ENCODE measurements around the gene ENTPD2. TPM values are rescaled to one million over a fixed set of nuclear protein-coding genes. Genes with fewer than 3 reads are reported as not detected.

Gene ENTPD2
- total and polyA plus RNA-seq, 10 of the 15 experiments (the other 5 are each of a cell fraction or from before 2014, with no cell fraction given), result 0.15 to 1.8 (median 0.65) TPM; not detected in 2

DNA sequence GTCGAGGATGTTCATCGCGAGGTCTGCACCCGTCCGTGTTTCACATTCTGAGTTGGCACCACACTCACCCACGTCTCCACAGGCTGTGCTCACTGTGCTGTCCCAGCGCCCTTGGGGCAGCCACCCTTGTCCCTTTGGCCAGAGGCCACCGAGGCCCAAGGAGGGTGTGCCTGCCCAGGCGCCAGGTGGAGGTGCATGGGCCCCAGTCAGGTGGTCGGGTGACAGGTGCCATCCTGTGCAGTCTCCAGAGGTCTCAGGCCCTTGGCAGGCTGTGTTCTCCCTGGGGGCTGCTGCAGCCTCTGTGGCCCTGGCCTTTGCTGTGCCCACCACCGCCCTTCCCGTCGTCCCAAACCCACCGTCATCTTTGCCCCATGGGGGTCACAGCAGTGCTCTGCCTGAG lies 45.4 kb upstream of the ENTPD2 start:
- TF ChIP-seq, protein P1, sequence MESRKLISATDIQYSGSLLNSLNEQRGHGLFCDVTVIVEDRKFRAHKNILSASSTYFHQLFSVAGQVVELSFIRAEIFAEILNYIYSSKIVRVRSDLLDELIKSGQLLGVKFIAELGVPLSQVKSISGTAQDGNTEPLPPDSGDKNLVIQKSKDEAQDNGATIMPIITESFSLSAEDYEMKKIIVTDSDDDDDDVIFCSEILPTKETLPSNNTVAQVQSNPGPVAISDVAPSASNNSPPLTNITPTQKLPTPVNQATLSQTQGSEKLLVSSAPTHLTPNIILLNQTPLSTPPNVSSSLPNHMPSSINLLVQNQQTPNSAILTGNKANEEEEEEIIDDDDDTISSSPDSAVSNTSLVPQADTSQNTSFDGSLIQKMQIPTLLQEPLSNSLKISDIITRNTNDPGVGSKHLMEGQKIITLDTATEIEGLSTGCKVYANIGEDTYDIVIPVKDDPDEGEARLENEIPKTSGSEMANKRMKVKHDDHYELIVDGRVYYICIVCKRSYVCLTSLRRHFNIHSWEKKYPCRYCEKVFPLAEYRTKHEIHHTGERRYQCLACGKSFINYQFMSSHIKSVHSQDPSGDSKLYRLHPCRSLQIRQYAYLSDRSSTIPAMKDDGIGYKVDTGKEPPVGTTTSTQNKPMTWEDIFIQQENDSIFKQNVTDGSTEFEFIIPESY (IDR thresholded peaks at IDR 0.05), result no peak
- TF ChIP-seq IKZF2 (IDR thresholded peaks at IDR 0.05), result no peak
- no peak for TF ChIP-seq CBFB (IDR thresholded peaks at IDR 0.05; ENCODE audit: low read depth)
- TF ChIP-seq RFX5 (IDR thresholded peaks at IDR 0.05; ENCODE audit: low read depth, low read length), result no peak
- no peak for TF ChIP-seq KDM1A (IDR thresholded peaks at IDR 0.05; ENCODE audit: borderline replicate concordance)
- TF ChIP-seq POLR2A (IDR thresholded peaks at IDR 0.05; ENCODE audit: low read depth, low read length), result no peak
- no peak for TF ChIP-seq CEBPB (IDR thresholded peaks at IDR 0.05; ENCODE audit: borderline replicate concordance in 1 of 2, low read depth in 2 of 2, low read length in 2 of 2)
- no peak for TF ChIP-seq PML (IDR thresholded peaks at IDR 0.05; ENCODE audit: low read length)
- TF ChIP-seq NFXL1 (IDR thresholded peaks at IDR 0.05; ENCODE audit: borderline replicate concordance), result no peak
- TF ChIP-seq NFIC (IDR thresholded peaks at IDR 0.05; ENCODE audit: low read depth, low read length), result no peak
- no peak for TF ChIP-seq SUZ12 (IDR thresholded peaks at IDR 0.05; ENCODE audit: unreplicated experiment)
- TF ChIP-seq, protein P2, sequence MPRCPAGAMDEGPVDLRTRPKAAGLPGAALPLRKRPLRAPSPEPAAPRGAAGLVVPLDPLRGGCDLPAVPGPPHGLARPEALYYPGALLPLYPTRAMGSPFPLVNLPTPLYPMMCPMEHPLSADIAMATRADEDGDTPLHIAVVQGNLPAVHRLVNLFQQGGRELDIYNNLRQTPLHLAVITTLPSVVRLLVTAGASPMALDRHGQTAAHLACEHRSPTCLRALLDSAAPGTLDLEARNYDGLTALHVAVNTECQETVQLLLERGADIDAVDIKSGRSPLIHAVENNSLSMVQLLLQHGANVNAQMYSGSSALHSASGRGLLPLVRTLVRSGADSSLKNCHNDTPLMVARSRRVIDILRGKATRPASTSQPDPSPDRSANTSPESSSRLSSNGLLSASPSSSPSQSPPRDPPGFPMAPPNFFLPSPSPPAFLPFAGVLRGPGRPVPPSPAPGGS (IDR thresholded peaks at IDR 0.05; ENCODE audit: borderline replicate concordance, insufficient read depth, low read depth, low read length, poor library complexity, severe bottlenecking), result no peak
- TF ChIP-seq, protein P3, sequence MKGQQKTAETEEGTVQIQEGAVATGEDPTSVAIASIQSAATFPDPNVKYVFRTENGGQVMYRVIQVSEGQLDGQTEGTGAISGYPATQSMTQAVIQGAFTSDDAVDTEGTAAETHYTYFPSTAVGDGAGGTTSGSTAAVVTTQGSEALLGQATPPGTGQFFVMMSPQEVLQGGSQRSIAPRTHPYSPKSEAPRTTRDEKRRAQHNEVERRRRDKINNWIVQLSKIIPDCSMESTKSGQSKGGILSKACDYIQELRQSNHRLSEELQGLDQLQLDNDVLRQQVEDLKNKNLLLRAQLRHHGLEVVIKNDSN (IDR thresholded peaks at IDR 0.05; ENCODE audit: borderline replicate concordance, extremely low read length, insufficient read depth, low read depth, low read length), result no peak
- no peak for TF ChIP-seq DPF2 (IDR thresholded peaks at IDR 0.05)
- no peak for TF ChIP-seq HSF1 (IDR thresholded peaks at IDR 0.05; ENCODE audit: low read depth, low read length)
- TF ChIP-seq RUNX3 (IDR thresholded peaks at IDR 0.05; ENCODE audit: low read length), result no peak
- no peak for TF ChIP-seq CHD1 (IDR thresholded peaks at IDR 0.05; ENCODE audit: low read depth, low read length)
- TF ChIP-seq ZNF274 (IDR thresholded peaks at IDR 0.05; ENCODE audit: insufficient read depth, insufficient read length), result no peak
- no peak for TF ChIP-seq IKZF1 (conservative IDR thresholded peaks at IDR 0.05)
- no peak overlapping the region for H3K27ac ChIP-seq (ENCODE audit: control insufficient read depth, insufficient read depth)
- H3K4me3 ChIP-seq, result no peak overlapping the region
- H3K27me3 ChIP-seq (replicated peaks in 1 of 2; ENCODE audit: control insufficient read depth in 2 of 2, insufficient read depth in 2 of 2, low read length in 1 of 2), result no peaks in the 10 kb centered on the region
- no peaks in the 10 kb centered on the region for H3K79me2 ChIP-seq (ENCODE audit: control insufficient read depth, insufficient read depth, low read length)
- peaks cover 11% of the 10 kb centered on the region for H3K4me1 ChIP-seq (ENCODE audit: control insufficient read depth, insufficient read depth, low read length)
- H3K4me2 ChIP-seq (ENCODE audit: control insufficient read depth, insufficient read depth), result no peak overlapping the region
- intact Hi-C loops (cut with micrococcal nuclease; ENCODE audit: unreplicated experiment) (no loop called here), in situ Hi-C loops (cut with MboI) (no loop called here)
- no TSS peak for BruUV-seq (replicated peaks)
- ChIA-PET POLR2A (no interaction called here), RAD21 (ENCODE audit: unreplicated experiment) (no interaction called here), CTCF (no interaction called here), SMC1A (ENCODE audit: uncharacterized antibody, unreplicated experiment) (no interaction called here)
- WGBS (ENCODE audit: insufficient coverage, insufficient replicate concordance, low lambda C conversion rate, missing lambda C conversion rate), result 84% methylated on average over 14 of the region's 14 CpGs
- no peak overlapping the region for H3K9ac ChIP-seq (ENCODE audit: control insufficient read depth, insufficient read depth, low read length)
- ATAC-seq (no peak), DNase-seq (ENCODE audit: low read depth, low spot score) (no peak), FAIRE-seq (no peak)
- H3K9me3 ChIP-seq (replicated peaks; ENCODE audit: control insufficient read depth, insufficient read depth, low read length), result peaks cover 15% of the 10 kb centered on the region; the same call in 2 of the 3 replicates
- no peak overlapping the region for H2AFZ ChIP-seq (ENCODE audit: control insufficient read depth, low read depth, low read length)
- peaks cover 32 to 49% of the 10 kb centered on the region in 2 experiments; a peak in 3 of 4 replicates for H3K36me3 ChIP-seq (ENCODE audit: control insufficient read depth in 2 of 2, insufficient read depth in 2 of 2, low read length in 1 of 2)
- no peaks in the 10 kb centered on the region for H4K20me1 ChIP-seq (ENCODE audit: control insufficient read depth, insufficient read depth)
